GM18870 (cell line): ENCODE measurements around the gene GVQW3.
A peak's percentile ranks its signal among the peaks of the same experiment; 100 is the strongest.
"Not testable (repeated sequence)": the region's sequence is repeated elsewhere in the genome, so short reads cannot be mapped to it uniquely, and the experiment has no call there.

Source experiments
- ATAC-seq: cut with Tn5 transposase; IDR thresholded peaks from one replicate; pipeline ENCODE4 v1.9.1; 2021; ENCODE audit warnings: moderate library complexity; ENCODE audit not compliant: unreplicated experiment

The GVQW3 gene

GRCh38 chr11:76385903-76386302, 4.8 kb downstream of the GVQW3 start:
- no peak for ATAC-seq

- no peak for ATAC-seq
Measured at GRCh38 chr11:76388408-76388807, 7.3 kb downstream of the GVQW3 start.

- ATAC-seq: no peak
Measured at GRCh38 chr11:76391021-76391420, 9.9 kb downstream of the GVQW3 start.

- no peak for ATAC-seq
Measured at GRCh38 chr11:76391811-76392475, 10.8 kb downstream of the GVQW3 start.

- no peak for ATAC-seq
Measured at GRCh38 chr11:76392870-76393269, 11.7 kb downstream of the GVQW3 start.

GRCh38 chr11:76394411-76394810, 13.3 kb downstream of the GVQW3 start:
- ATAC-seq: no peak

GRCh38 chr11:76395296-76395695, 14.2 kb downstream of the GVQW3 start:
- no peak for ATAC-seq

- no peak for ATAC-seq
Measured at GRCh38 chr11:76397383-76397782, 16.3 kb downstream of the GVQW3 start.

- ATAC-seq: no peak
Measured at GRCh38 chr11:76400967-76401366, 19.8 kb downstream of the GVQW3 start.

- ATAC-seq: not testable (repeated sequence)
Measured at GRCh38 chr11:76401484-76401883, 20.4 kb downstream of the GVQW3 start.

- no peak for ATAC-seq
Measured at GRCh38 chr11:76406359-76406758, 25.2 kb downstream of the GVQW3 start.

GRCh38 chr11:76408171-76408965, 27.2 kb downstream of the GVQW3 start:
- ATAC-seq: no peak

- no peak for ATAC-seq
Measured at GRCh38 chr11:76410851-76411357, 29.8 kb downstream of the GVQW3 start.

GRCh38 chr11:76415073-76415472, 34.0 kb downstream of the GVQW3 start:
- no peak for ATAC-seq

- ATAC-seq: no peak
Measured at GRCh38 chr11:76419896-76420295, 38.8 kb downstream of the GVQW3 start.

- peak; percentile 78 for ATAC-seq
Measured at GRCh38 chr11:76424379-76424778, 43.3 kb downstream of the GVQW3 start.

- ATAC-seq: peak; percentile 26
Measured at GRCh38 chr11:76424891-76425290, 43.8 kb downstream of the GVQW3 start.

- ATAC-seq: no peak
Measured at GRCh38 chr11:76426660-76427059, 45.5 kb downstream of the GVQW3 start.

GRCh38 chr11:76436020-76436419, 54.9 kb downstream of the GVQW3 start:
- ATAC-seq: no peak

GRCh38 chr11:76443268-76443980, 62.3 kb downstream of the GVQW3 start:
- no peak for ATAC-seq

- ATAC-seq: no peak
Measured at GRCh38 chr11:76444065-76444383, 62.9 kb downstream of the GVQW3 start.
